Gastroesophageal sphincter (tissue), 4 donors: Measurements from ENCODE around the gene NAPG. TPM values are rescaled to one million over a fixed set of nuclear protein-coding genes. Genes with fewer than 3 reads are reported as not detected.
"Not testable (repeated sequence)": the region's sequence is repeated elsewhere in the genome, so short reads cannot be mapped to it uniquely, and the experiment has no call there.

Source experiments
- ATAC-seq: fragments of 150-250 bp; one replicate; pipeline ENCODE4 v1.9.1; 2016; ENCODE audit warnings: mild to moderate bottlenecking, moderate library complexity
- H3K27ac ChIP-seq, 4 donors: fragments of 200-600 bp; sonication (generic) in 3 of 4; 1 replicate in 3 of 4; 2 replicates in 1 of 4; pipeline ENCODE4 v1.5.1; 2016 to 2019
- H3K27me3 ChIP-seq: fragments of 200-600 bp; sonication (generic); one replicate; pipeline ENCODE4 v1.5.1; 2019
- H3K36me3 ChIP-seq, 2 donors: fragments of 200-600 bp; sonication (generic); one replicate each; pipeline ENCODE4 v1.5.1; 2019; ENCODE audit warnings: control low read depth in 1 of 2
- H3K4me1 ChIP-seq, 3 donors: fragments of 200-600 bp; sonication (generic); 1 replicate in 2 of 3; 2 replicates in 1 of 3; pipeline ENCODE4 v1.5.1; 2016 to 2019; ENCODE audit warnings: control low read depth in 2 of 3
- H3K4me3 ChIP-seq, 2 donors: fragments of 200-600 bp; sonication (generic); one replicate each; pipeline ENCODE4 v1.5.1; 2019; ENCODE audit warnings: mild to moderate bottlenecking in 1 of 2, moderate library complexity in 1 of 2
- H3K9me3 ChIP-seq, 3 donors: fragments of 200-600 bp; sonication (generic); one replicate each; pipeline ENCODE4 v1.5.1; 2017 to 2019; ENCODE audit warnings: control low read depth in 2 of 3
- CTCF ChIP-seq, 4 experiments: fragments of 200-600 bp in 2 of 4; fragments of 450-650 bp in 2 of 4; sonication (generic) in 1 of 4; IDR thresholded peaks; one replicate each; pipeline ENCODE4 v1.5.1; 2017 to 2019; ENCODE audit warnings: antibody characterized with exemption in 4 of 4, mild to moderate bottlenecking in 2 of 4, moderate library complexity in 2 of 4
- EP300 ChIP-seq: sonication (generic); formaldehyde crosslinking; IDR thresholded peaks from one replicate; pipeline ENCODE4 v1.6.1; 2017; ENCODE audit warnings: antibody characterized with exemption, mild to moderate bottlenecking
- POLR2A ChIP-seq, 2 donors: fragments of 450-650 bp; IDR thresholded peaks; one replicate each; pipeline ENCODE4 v1.6.1; 2017; ENCODE audit warnings: antibody characterized with exemption in 2 of 2, mild to moderate bottlenecking in 2 of 2, moderate library complexity in 1 of 2
- POLR2AphosphoS5 ChIP-seq: sonication (generic); formaldehyde crosslinking; IDR thresholded peaks from one replicate; pipeline ENCODE4 v1.6.1; 2017; ENCODE audit warnings: antibody characterized with exemption
- WGBS, 2 donors: methylation state at CpG; one replicate each; pipeline ENCODE4 v1.1.5; 2018; ENCODE audit warnings: low coverage in 1 of 2; 5-methylcytosine and 5-hydroxymethylcytosine counted together
- total RNA-seq, 4 donors: library from RNA; depleted of rRNA; stranded (reverse); fragments of >200 nt; gene quantifications; one replicate each; pipeline ENCODE4 v1.1.0, GENCODE V29; 2016

Gene NAPG
- total RNA-seq, 4 donors from 2014 or later = 39.2 to 57.5 (median 45.0) TPM

DNA sequence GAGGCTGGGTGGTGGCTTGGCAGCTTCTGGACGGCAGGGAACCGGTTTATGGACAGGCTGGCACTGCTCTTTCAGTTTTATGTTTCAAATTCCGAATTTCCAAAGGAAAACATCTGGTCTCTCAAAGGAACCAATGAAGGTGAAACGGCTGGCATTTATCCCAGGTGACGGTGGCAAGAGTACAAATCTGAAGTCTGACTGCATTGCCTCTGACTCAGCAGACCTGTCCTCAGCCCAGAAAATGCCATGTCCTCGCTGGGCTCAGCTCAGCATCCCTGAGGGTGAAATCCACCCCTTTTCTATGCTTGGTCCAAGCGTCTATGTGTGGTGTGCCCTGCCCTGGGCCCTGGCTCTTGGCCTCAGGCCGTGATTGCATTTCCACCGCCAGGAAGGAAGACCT lies 38.1 kb downstream of the NAPG start:
- 75% methylated on average over 3 to 6 of the region's 9 CpGs for WGBS, 2 donors
- no peak for ATAC-seq
- H3K27ac ChIP-seq = no peak overlapping the region

GRCh38 chr18:10564975-10565773 lies 39.3 kb downstream of the NAPG start:
- H3K36me3 ChIP-seq = no peaks in the 10 kb centered on the region
- H3K9me3 ChIP-seq = no peaks in the 10 kb centered on the region
- TF ChIP-seq CTCF (IDR thresholded peaks at IDR 0.05) (no peak), POLR2AphosphoS5 (no peak), POLR2A (IDR thresholded peaks at IDR 0.05) (no peak), EP300 (no peak)
- no peak overlapping the region for H3K27ac ChIP-seq
- peaks cover 0 to 6% (median under 1%) of the 10 kb centered on the region in 3 donors for H3K4me1 ChIP-seq
- no peaks in the 10 kb centered on the region for H3K27me3 ChIP-seq
- 73% methylated on average over 2 to 3 of the region's 10 CpGs for whole genome bisulfite sequencing, 2 donors
- ATAC-seq = no peak
- no peak overlapping the region for H3K4me3 ChIP-seq

More for the DNA sequence above, 38.1 kb downstream of the NAPG start:
- H3K36me3 ChIP-seq = no peaks in the 10 kb centered on the region
- peaks cover 0 to 10% (median 4%) of the 10 kb centered on the region in 3 donors for H3K4me1 ChIP-seq
- no peaks in the 10 kb centered on the region for H3K9me3 ChIP-seq
- H3K27me3 ChIP-seq = no peaks in the 10 kb centered on the region
- H3K4me3 ChIP-seq = no peak overlapping the region
- TF ChIP-seq POLR2AphosphoS5 (no peak), EP300 (no peak), CTCF (IDR thresholded peaks at IDR 0.05) (no peak), POLR2A (IDR thresholded peaks at IDR 0.05) (no peak)

DNA sequence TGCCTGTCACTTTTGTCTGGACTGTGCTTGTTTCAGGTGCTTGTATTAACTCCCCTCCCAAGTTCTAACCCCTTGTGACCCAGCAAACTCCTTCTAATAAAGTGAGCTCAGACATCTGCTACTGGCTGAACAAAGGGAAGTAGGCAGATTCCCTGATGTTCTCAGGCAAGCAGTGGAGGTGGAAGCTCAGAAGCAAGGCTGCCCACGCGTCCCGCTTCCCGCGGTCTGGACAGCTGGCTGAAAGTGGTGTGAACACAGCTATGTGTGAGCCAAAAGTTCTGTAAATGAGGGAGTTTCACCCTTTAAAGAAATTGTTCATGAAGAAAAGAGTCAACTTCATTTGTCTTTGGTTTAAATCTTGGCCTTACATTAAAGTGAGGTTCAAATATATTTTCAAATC lies 40.0 kb downstream of the NAPG start:
- Histone ChIP-seq H3K4me3 (no peak overlapping the region), H3K27ac (no peak overlapping the region)
- no peak for ATAC-seq

DNA sequence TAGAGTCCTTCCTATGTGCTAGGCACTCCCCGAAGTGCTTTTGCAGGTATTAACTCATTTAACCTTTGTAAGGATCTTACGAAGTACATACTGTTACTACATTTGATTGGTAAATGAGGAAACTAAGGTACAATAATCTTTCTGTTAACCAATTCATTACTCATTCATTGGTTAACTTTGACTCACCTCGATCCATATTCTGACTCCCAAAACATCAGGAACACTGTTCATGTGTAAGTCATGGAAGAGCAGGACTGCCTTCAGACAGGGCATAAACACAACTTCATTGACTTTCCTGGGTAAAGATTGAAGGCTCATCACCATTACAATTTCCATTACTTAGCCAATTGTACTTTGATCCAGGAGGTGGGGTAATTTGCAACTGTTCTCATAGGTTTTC lies 40.6 kb downstream of the NAPG start:
- Histone ChIP-seq H3K4me1 (no peaks in the 10 kb centered on the region), H3K9me3 (no peaks in the 10 kb centered on the region), H3K27ac (no peak overlapping the region), H3K36me3 (no peaks in the 10 kb centered on the region), H3K4me3 (no peak overlapping the region), H3K27me3 (no peaks in the 10 kb centered on the region)
- WGBS, 2 donors = 89 to 92% methylated on average over 2 to 3 of the region's 3 CpGs
- no peak for ATAC-seq
- TF ChIP-seq POLR2AphosphoS5 (no peak), POLR2A (IDR thresholded peaks at IDR 0.05) (no peak), EP300 (no peak), CTCF (IDR thresholded peaks at IDR 0.05) (no peak)

More for the DNA sequence above, 40.0 kb downstream of the NAPG start:
- Histone ChIP-seq H3K4me1 (no peaks in the 10 kb centered on the region), H3K27me3 (no peaks in the 10 kb centered on the region), H3K36me3 (no peaks in the 10 kb centered on the region), H3K9me3 (no peaks in the 10 kb centered on the region)
- TF ChIP-seq POLR2A (IDR thresholded peaks at IDR 0.05) = no peak
- no peak for TF ChIP-seq CTCF (IDR thresholded peaks at IDR 0.05)
- no peak for TF ChIP-seq EP300
- TF ChIP-seq POLR2AphosphoS5 = no peak
- WGBS, 2 donors = 60 to 90% methylated on average over 2 to 3 of the region's 5 CpGs

DNA sequence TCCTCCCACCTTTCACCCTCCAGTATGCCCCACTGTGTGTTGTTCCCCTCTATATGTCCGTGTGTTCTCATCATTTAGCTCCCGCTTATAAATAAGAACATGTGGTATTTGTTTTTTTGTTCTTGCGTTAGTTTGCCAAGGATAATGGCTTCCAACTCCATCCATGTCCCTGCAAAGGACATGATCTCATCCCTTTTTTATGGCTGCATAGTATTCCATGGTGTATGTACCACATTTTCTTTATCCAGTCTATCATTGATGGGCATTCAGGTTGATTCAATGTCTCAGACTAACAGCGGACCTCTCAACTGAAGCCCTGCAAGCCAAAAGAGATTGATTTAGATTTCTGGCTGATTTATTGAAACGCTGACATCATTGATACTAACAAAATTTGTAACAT lies 44.1 kb downstream of the NAPG start:
- not testable (repeated sequence) for H3K27me3 ChIP-seq, H3K36me3 ChIP-seq, H3K27ac ChIP-seq, ATAC-seq, H3K4me3 ChIP-seq, H3K4me1 ChIP-seq, H3K9me3 ChIP-seq
- WGBS, 2 donors = 78 to 84% methylated on average over 4 to 5 of the region's 5 CpGs
